HEK293 (cell line): ENCODE results near the gene ARID3B.

Experiments used
- ATF2 ChIP-seq: fragments of 450-650 bp; formaldehyde crosslinking; IDR thresholded peaks from 2 replicates; pipeline ENCODE4 v1.5.1; 2016; ENCODE audit warnings: missing biosample characterization, missing genetic modification characterization, low read depth
- CTCF ChIP-seq: fragments of 450-650 bp; formaldehyde crosslinking; IDR thresholded peaks from 2 replicates; pipeline ENCODE4 v1.5.1; 2016; ENCODE audit warnings: missing biosample characterization, missing genetic modification characterization
- TSHZ1 ChIP-seq: fragments of 450-650 bp; formaldehyde crosslinking; IDR thresholded peaks from 2 replicates; pipeline ENCODE4 v1.5.1; 2016; ENCODE audit warnings: missing biosample characterization, missing genetic modification characterization, borderline replicate concordance
- ZFP41 ChIP-seq: fragments of 450-650 bp; formaldehyde crosslinking; IDR thresholded peaks from 2 replicates; pipeline ENCODE4 v1.5.1; 2016; ENCODE audit warnings: missing biosample characterization, missing genetic modification characterization, borderline replicate concordance
- ZNF114 ChIP-seq: fragments of 450-650 bp; formaldehyde crosslinking; IDR thresholded peaks from 2 replicates; pipeline ENCODE4 v1.5.0; 2017; ENCODE audit warnings: missing biosample characterization, missing genetic modification characterization
- ZNF140 ChIP-seq: fragments of 450-650 bp; formaldehyde crosslinking; IDR thresholded peaks from 2 replicates; pipeline ENCODE4 v1.5.1; 2016; ENCODE audit warnings: missing biosample characterization, missing genetic modification characterization
- ZNF157 ChIP-seq: fragments of 450-650 bp; formaldehyde crosslinking; IDR thresholded peaks from 2 replicates; pipeline ENCODE4 v1.5.1; 2016; ENCODE audit warnings: missing biosample characterization, missing genetic modification characterization
- ZNF221 ChIP-seq: fragments of 450-650 bp; formaldehyde crosslinking; IDR thresholded peaks from 2 replicates; pipeline ENCODE4 v1.5.1; 2017; ENCODE audit warnings: missing biosample characterization, missing genetic modification characterization, borderline replicate concordance
- ZNF23 ChIP-seq: fragments of 450-650 bp; formaldehyde crosslinking; IDR thresholded peaks from 2 replicates; pipeline ENCODE4 v1.5.1; 2016; ENCODE audit warnings: missing biosample characterization, missing genetic modification characterization, borderline replicate concordance
- ZNF37A ChIP-seq: fragments of 450-650 bp; IDR thresholded peaks from 2 replicates; pipeline ENCODE4 v1.5.1; 2018; ENCODE audit warnings: missing biosample characterization, missing genetic modification characterization
- ZNF513 ChIP-seq: fragments of 450-650 bp; IDR thresholded peaks from 2 replicates; pipeline ENCODE4 v1.5.1; 2018; ENCODE audit warnings: missing biosample characterization, missing genetic modification characterization
- ZNF549 ChIP-seq: fragments of 450-650 bp; IDR thresholded peaks from 2 replicates; pipeline ENCODE4 v1.5.1; 2018; ENCODE audit warnings: missing biosample characterization, missing genetic modification characterization, mild to moderate bottlenecking, inconsistent platforms, moderate library complexity
- ZNF777 ChIP-seq: fragments of 450-650 bp; formaldehyde crosslinking; IDR thresholded peaks from 2 replicates; pipeline ENCODE4 v1.5.1; 2017; ENCODE audit warnings: missing biosample characterization, missing genetic modification characterization, borderline replicate concordance

- TF ChIP-seq ZNF157 (tag by site-specific recombination) (no peak), ZNF221 (tag by site-specific recombination) (no peak), ZNF549 (no peak), ZNF513 (tag by site-specific recombination) (no peak), CTCF (no peak), ZNF37A (tag by site-specific recombination) (no peak), ZFP41 (tag by site-specific recombination) (no peak), ZNF140 (no peak), ATF2 (tag by site-specific recombination) (no peak), ZNF23 (tag by site-specific recombination) (no peak), ZNF777 (tag by site-specific recombination) (no peak), TSHZ1 (tag by site-specific recombination) (no peak), ZNF114 (no peak)
Measured at GRCh38 chr15:74578496-74578994, 37.5 kb downstream of the ARID3B start.
